HG02981 (cell line): ENCODE data around the gene DTNA.
"Not testable (repeated sequence)": the region's sequence is repeated elsewhere in the genome, so short reads cannot be mapped to it uniquely, and the experiment has no call there.

Source experiments
- ATAC-seq: cut with Tn5 transposase; IDR thresholded peaks from one replicate; pipeline ENCODE4 v1.9.1; 2021; ENCODE audit warnings: mild to moderate bottlenecking, moderate library complexity; ENCODE audit not compliant: unreplicated experiment

The DTNA gene

GRCh38 chr18:34887881-34888580 is 177.9 kb downstream of the DTNA start:
- ATAC-seq = no peak

GRCh38 chr18:34890486-34891085 is 180.5 kb downstream of the DTNA start:
- ATAC-seq = no peak

- ATAC-seq = no peak
Observed at GRCh38 chr18:34892379-34892778, 182.3 kb downstream of the DTNA start.

GRCh38 chr18:34893239-34893638 is 183.1 kb downstream of the DTNA start:
- ATAC-seq = no peak

- no peak for ATAC-seq
Observed at GRCh38 chr18:34901299-34901698, 191.2 kb downstream of the DTNA start.

GRCh38 chr18:34904994-34905393 is 194.9 kb downstream of the DTNA start:
- no peak for ATAC-seq

- not testable (repeated sequence) for ATAC-seq
Observed at GRCh38 chr18:34906985-34907384, 196.9 kb downstream of the DTNA start.

- ATAC-seq = no peak
Observed at GRCh38 chr18:34909637-34910364, 199.7 kb downstream of the DTNA start.

GRCh38 chr18:34911081-34911480 is 201.0 kb downstream of the DTNA start:
- ATAC-seq = no peak

GRCh38 chr18:34911661-34912384 is 201.7 kb downstream of the DTNA start:
- ATAC-seq = no peak

- no peak for ATAC-seq
Observed at GRCh38 chr18:34913837-34914661, 204.0 kb downstream of the DTNA start.

- no peak for ATAC-seq
Observed at GRCh38 chr18:34915046-34915445, 204.9 kb downstream of the DTNA start.

- ATAC-seq = not testable (repeated sequence)
Observed at GRCh38 chr18:34916539-34916938, 206.4 kb downstream of the DTNA start.

GRCh38 chr18:34918856-34919255 is 208.8 kb downstream of the DTNA start:
- no peak for ATAC-seq

GRCh38 chr18:34921226-34921625 is 211.1 kb downstream of the DTNA start:
- no peak for ATAC-seq

GRCh38 chr18:34921811-34922385 is 211.8 kb downstream of the DTNA start:
- no peak for ATAC-seq

- ATAC-seq = not testable (repeated sequence)
Observed at GRCh38 chr18:34922594-34922993, 212.5 kb downstream of the DTNA start.

GRCh38 chr18:34923911-34924310 is 213.8 kb downstream of the DTNA start:
- no peak for ATAC-seq

- ATAC-seq = no peak
Observed at GRCh38 chr18:34926683-34927082, 216.6 kb downstream of the DTNA start.

- no peak for ATAC-seq
Observed at GRCh38 chr18:34928088-34928753, 218.1 kb downstream of the DTNA start.
